SK-N-SH (cell line): ENCODE results near the gene CCDC122. TPM values are rescaled to one million over a fixed set of nuclear protein-coding genes. Genes with fewer than 3 reads are reported as not detected.

Experiments used
- CTCF ChIA-PET: fragments of 300-600, 350-600 bp; formaldehyde crosslinking; extraction: SDS; loops from one replicate; lab custom pipeline; 2021; lab: Yijun Ruan, JAX
- POLR2A ChIA-PET: fragments of 350-600 bp; sonication (Branson Sonifier 250); formaldehyde crosslinking; extraction: SDS; loops from one replicate; lab custom pipeline; 2020; ENCODE audit warnings: antibody characterized with exemption, inconsistent platforms; lab: Yijun Ruan, JAX
- DNase-seq: peaks from one replicate; pipeline ENCODE4 v3.0.0; 2012
- H2AFZ ChIP-seq: fragments of 200-600 bp; sonication (generic); 2 replicates; pipeline ENCODE4 v1.8.1; 2016; ENCODE audit warnings: antibody characterized with exemption, mild to moderate bottlenecking, low read depth
- H3F3A ChIP-seq: fragments of 200-600 bp; sonication (generic); replicated peaks from 2 replicates; pipeline ENCODE3; 2016; ENCODE audit warnings: antibody characterized with exemption, mild to moderate bottlenecking; ENCODE audit not compliant: insufficient read depth
- H3K27ac ChIP-seq, 2 experiments: fragments of 200-500 bp in 1 of 2; fragments of 200-600 bp in 1 of 2; sonication (Bioruptor generic) in 1 of 2; sonication (generic), shearing (Covaris generic) in 1 of 2; 2 replicates each; pipeline versions ENCODE4 v1.5.1 to v1.6.1; 2014 to 2016; ENCODE audit warnings: low read depth in 2 of 2, inconsistent platforms in 1 of 2, low read length in 1 of 2, mild to moderate bottlenecking in 1 of 2, mixed read lengths in 1 of 2
- H3K27me3 ChIP-seq: fragments of 200-600 bp; sonication (generic), shearing (Covaris generic); 2 replicates; pipeline ENCODE4 v1.6.1; 2016; ENCODE audit warnings: mixed run types; ENCODE audit not compliant: insufficient read depth
- H3K36me3 ChIP-seq, 2 experiments: fragments of 200-500 bp in 1 of 2; fragments of 200-600 bp in 1 of 2; sonication (Bioruptor generic) in 1 of 2; sonication (generic) in 1 of 2; replicated peaks in 1 of 2; 2 replicates each; pipeline versions ENCODE3 to v1.5.1; 2014 to 2016; ENCODE audit warnings: low read length in 1 of 2, mild to moderate bottlenecking in 1 of 2; ENCODE audit not compliant: insufficient read depth in 2 of 2, control insufficient read depth in 1 of 2
- H3K4me1 ChIP-seq, 2 experiments: fragments of 200-500 bp in 1 of 2; fragments of 200-600 bp in 1 of 2; sonication (Bioruptor generic) in 1 of 2; sonication (generic), shearing (Covaris generic) in 1 of 2; 2 replicates each; pipeline versions ENCODE4 v1.5.1 to v1.6.1; 2014 to 2016; ENCODE audit warnings: low read depth in 1 of 2, low read length in 1 of 2, mixed run types in 1 of 2; ENCODE audit not compliant: insufficient read depth in 2 of 2, control insufficient read depth in 1 of 2
- H3K4me2 ChIP-seq: fragments of 200-600 bp; sonication (generic), shearing (Covaris generic); 2 replicates; pipeline ENCODE4 v1.6.1; 2017; ENCODE audit warnings: mixed run types
- H3K4me3 ChIP-seq, 2 experiments: fragments of 200-500 bp in 1 of 2; fragments of 200-600 bp in 1 of 2; sonication (Bioruptor generic) in 1 of 2; sonication (generic), shearing (Covaris generic) in 1 of 2; 2 replicates each; pipeline versions ENCODE4 v1.5.1 to v1.8.1; 2014 to 2016; ENCODE audit warnings: low read depth in 2 of 2, inconsistent platforms in 1 of 2, low read length in 1 of 2, mild to moderate bottlenecking in 1 of 2, mixed read lengths in 1 of 2, moderate library complexity in 1 of 2
- H3K79me2 ChIP-seq: fragments of 200-600 bp; sonication (generic); 2 replicates; pipeline ENCODE4 v1.8.1; 2017; ENCODE audit warnings: mild to moderate bottlenecking; ENCODE audit not compliant: insufficient read depth
- H3K9ac ChIP-seq: fragments of 200-600 bp; sonication (generic); 2 replicates; pipeline ENCODE4 v1.6.1; 2017; ENCODE audit warnings: mixed run types
- H3K9me2 ChIP-seq: fragments of 200-600 bp; sonication (generic); 2 replicates; pipeline ENCODE4 v1.6.1; 2017; ENCODE audit warnings: mixed run types
- H3K9me3 ChIP-seq: fragments of 200-600 bp; sonication (generic); 2 replicates; pipeline ENCODE4 v1.6.1; 2017; ENCODE audit warnings: mixed run types, mild to moderate bottlenecking, moderate library complexity
- H4K20me1 ChIP-seq: fragments of 200-600 bp; sonication (generic); 2 replicates; pipeline ENCODE4 v1.6.1; 2017; ENCODE audit warnings: mild to moderate bottlenecking, mixed run types; ENCODE audit not compliant: insufficient read depth
- CTCF ChIP-seq: fragments of 200-600 bp; sonication (generic); IDR thresholded peaks from 2 replicates; pipeline ENCODE4 v1.6.1; 2017; ENCODE audit warnings: antibody characterized with exemption, mild to moderate bottlenecking, moderate library complexity
- ELF1 ChIP-seq: IDR thresholded peaks from 2 replicates; pipeline ENCODE4 v1.4.0; 2012
- EP300 ChIP-seq, 2 experiments: IDR thresholded peaks; 2 replicates each; pipeline versions ENCODE4 v1.4.0 to v1.6.1; 2012; ENCODE audit warnings: borderline replicate concordance in 1 of 2, low read depth in 1 of 2, low read length in 1 of 2
- FOSL2 ChIP-seq: IDR thresholded peaks from 2 replicates; pipeline ENCODE4 v1.4.0; 2012; ENCODE audit warnings: low read depth, mild to moderate bottlenecking, moderate library complexity, borderline replicate concordance
- FOXJ3 ChIP-seq: sonication (generic); formaldehyde crosslinking; IDR thresholded peaks from 2 replicates; pipeline ENCODE4 v1.5.1; 2020; ENCODE audit warnings: mild to moderate bottlenecking, missing genetic modification reagents
- FOXM1 ChIP-seq: IDR thresholded peaks from 2 replicates; pipeline ENCODE4 v1.4.0; 2012; ENCODE audit warnings: low read depth, mild to moderate bottlenecking
- MAX ChIP-seq: IDR thresholded peaks from 2 replicates; pipeline ENCODE4 v1.4.0; 2012; ENCODE audit warnings: low read depth
- NFIC ChIP-seq: IDR thresholded peaks from 2 replicates; pipeline ENCODE4 v1.4.0; 2012; ENCODE audit warnings: borderline replicate concordance
- NRF1 ChIP-seq: IDR thresholded peaks from 2 replicates; pipeline ENCODE4 v1.6.1; 2012; ENCODE audit warnings: low read depth, mild to moderate bottlenecking, low read length
- RCOR1 ChIP-seq: fragments of 150-350 bp; IDR thresholded peaks from 2 replicates; pipeline ENCODE4 v1.6.1; 2017; ENCODE audit warnings: antibody characterized with exemption, low read length
- RXRA ChIP-seq: IDR thresholded peaks from 2 replicates; pipeline ENCODE4 v1.4.0; 2012; ENCODE audit warnings: low read depth, mild to moderate bottlenecking, borderline replicate concordance
- SMC3 ChIP-seq: IDR thresholded peaks from 2 replicates; pipeline ENCODE4 v1.6.1; 2012; ENCODE audit warnings: low read depth, low read length, improper control_type of control experiment
- TAF1 ChIP-seq: IDR thresholded peaks from 2 replicates; pipeline ENCODE4 v1.6.1; 2012; ENCODE audit warnings: low read depth, mild to moderate bottlenecking, low read length, moderate library complexity, borderline replicate concordance
- TCF12 ChIP-seq: IDR thresholded peaks from 2 replicates; pipeline ENCODE4 v1.4.0; 2012
- USF1 ChIP-seq: IDR thresholded peaks from 2 replicates; pipeline ENCODE4 v1.4.0; 2012; ENCODE audit warnings: low read depth, borderline replicate concordance
- YY1 ChIP-seq: IDR thresholded peaks from 2 replicates; pipeline ENCODE4 v1.4.0; 2012; ENCODE audit warnings: low read depth, mild to moderate bottlenecking
- ZBTB33 ChIP-seq: IDR thresholded peaks from 2 replicates; pipeline ENCODE4 v1.4.0; 2012; ENCODE audit warnings: low read depth, borderline replicate concordance
- WGBS: methylation state at CpG from one replicate; pipeline ENCODE4 v1.1.6; 2017; ENCODE audit warnings: low lambda C conversion rate; 5-methylcytosine and 5-hydroxymethylcytosine counted together
- polyA plus RNA-seq, 3 experiments: library from polyadenylated mRNA; depleted of rRNA; stranded (reverse); fragments of >200 nt; gene quantifications; 2 replicates each; pipeline ENCODE4 v1.2.3, GENCODE V29; 2012

CCDC122 gene
- polyA plus RNA-seq, 1 of the 3 experiments (the other 2 are of a cell fraction): 1.4 TPM

- DNase-seq: no peak
- H3K79me2 ChIP-seq: no peaks in the 10 kb centered on the region
- no peak overlapping the region for H2AFZ ChIP-seq
- WGBS: 95% methylated on average over 1 of the region's 1 CpG
- H3F3A ChIP-seq: no peaks in the 10 kb centered on the region
- H3K9me2 ChIP-seq: no peaks in the 10 kb centered on the region
- 0 out of 4 replicates have a peak, but pooled peaks cover 0 to 5% of the 10 kb centered on the region in 2 experiments for H3K4me1 ChIP-seq
- no peak overlapping the region for H3K27ac ChIP-seq
- no peaks in the 10 kb centered on the region for H3K27me3 ChIP-seq
- CTCF ChIA-PET: interaction anchor here (0.8 to 4.4 kb wide), 5 partner anchors 10 to 521 kb away, joined by 3 to 15 read pairs (median 8); no protein-coding TSS in a partner anchor
- H3K36me3 ChIP-seq: no peaks in the 10 kb centered on the region
- H3K9me3 ChIP-seq: no peaks in the 10 kb centered on the region
- no peaks in the 10 kb centered on the region for H4K20me1 ChIP-seq
- H3K4me3 ChIP-seq: no peak overlapping the region
- TF ChIP-seq USF1 (no peak), ELF1 (no peak), RXRA (no peak), NFIC (no peak), TCF12 (no peak), NRF1 (no peak), CTCF (no peak), YY1 (no peak), FOXJ3 (no peak), EP300 (IDR thresholded peaks at IDR 0.05; ENCODE audit: borderline replicate concordance in 1 of 2, low read depth in 1 of 2, low read length in 1 of 2) (no peak), SMC3 (no peak), FOXM1 (no peak), MAX (no peak)
- H3K4me2 ChIP-seq: no peak overlapping the region
- POLR2A ChIA-PET: interaction anchor here (0.6 kb wide), 1 partner anchor 514 kb away, joined by 3 read pairs; no protein-coding TSS in a partner anchor
- no peak overlapping the region for H3K9ac ChIP-seq
These were observed 41.6 kb upstream of the CCDC122 start for GRCh38 chr13:43920965-43921674.

- Histone ChIP-seq H3K27me3 (no peaks in the 10 kb centered on the region), H3K36me3 (no peaks in the 10 kb centered on the region), H3K4me3 (no peak overlapping the region)
- TF ChIP-seq CTCF (no peak), ZBTB33 (no peak), FOXM1 (no peak), TCF12 (no peak), FOSL2 (no peak), SMC3 (no peak), TAF1 (no peak), MAX (no peak), NRF1 (no peak), NFIC (no peak), RCOR1 (no peak)
- TF ChIP-seq, all 33 proteins: peak for 0
- Histone ChIP-seq H3K9ac (no peak overlapping the region), H4K20me1 (no peaks in the 10 kb centered on the region), H3K4me1 (0 out of 4 replicates have a peak, but pooled peaks cover 0 to 5% of the 10 kb centered on the region in 2 experiments), H3K79me2 (no peaks in the 10 kb centered on the region), H3K9me3 (no peaks in the 10 kb centered on the region), H3K27ac (no peak overlapping the region), H3K4me2 (no peak overlapping the region), H2AFZ (no peak overlapping the region), H3K9me2 (no peaks in the 10 kb centered on the region), H3F3A (no peaks in the 10 kb centered on the region)
- 81% methylated on average over 5 of the region's 5 CpGs for WGBS
- ChIA-PET CTCF (interaction anchor here (0.9 to 4.4 kb wide), 4 partner anchors 9 to 519 kb away, joined by 3 to 14 read pairs (median 6); no protein-coding TSS in a partner anchor), POLR2A (no interaction called here)
- no peak for DNase-seq
These were observed 39.1 kb upstream of the CCDC122 start for GRCh38 chr13:43918636-43919035.
